ENCODE measurements around the gene YJU2.
"Not testable (repeated sequence)": the region's sequence is repeated elsewhere in the genome, so short reads cannot be mapped to it uniquely, and the experiment has no call there.

Gene YJU2

DNA sequence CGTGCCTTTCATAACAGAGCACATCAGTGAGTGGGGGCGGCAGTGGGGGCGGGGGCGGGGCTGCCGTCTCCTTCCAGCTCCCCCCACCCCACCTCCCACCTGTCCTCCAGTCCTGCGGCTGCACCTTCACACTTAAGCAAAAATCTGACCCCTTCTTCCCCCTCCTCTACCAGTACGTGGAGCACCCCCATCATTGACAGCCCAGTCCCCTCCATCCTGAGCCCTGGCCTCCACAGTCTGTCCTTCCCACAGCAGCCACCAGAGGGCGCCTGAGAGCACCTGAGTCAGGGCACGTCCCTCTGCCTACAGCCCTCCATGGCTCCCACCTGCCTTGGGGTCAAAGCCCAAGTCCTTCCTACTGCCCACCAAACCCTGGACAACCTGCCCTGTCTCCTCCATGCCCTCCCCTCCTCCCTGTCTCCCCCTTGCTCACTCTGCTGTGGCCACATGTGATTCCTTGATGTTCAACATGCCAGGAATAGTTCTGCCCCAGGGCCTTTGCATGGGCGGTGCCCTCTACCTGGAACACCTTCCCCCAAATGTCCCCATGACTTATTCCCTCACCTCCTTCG is 13.5 kb upstream of the YJU2 start:
- Histone ChIP-seq H3K9ac (ENCODE audit: low read depth, low read length, poor library complexity, severe bottlenecking) (no peak overlapping the region), H3K4me1 (ENCODE audit: insufficient read depth, low read length, poor library complexity, severe bottlenecking) (no peaks in the 10 kb centered on the region), H2AFZ (ENCODE audit: low read length) (no peak overlapping the region), H3K4me3 (ENCODE audit: low read length, poor library complexity, severe bottlenecking) (no peak overlapping the region), H3F3A (ENCODE audit: low read depth) (no peaks in the 10 kb centered on the region), H3K27me3 (ENCODE audit: insufficient read depth, low read length, poor library complexity, severe bottlenecking) (peaks cover 7% of the 10 kb centered on the region), H3K4me2 (ENCODE audit: low read depth, low read length, poor library complexity, severe bottlenecking) (no peak overlapping the region), H3K79me2 (ENCODE audit: insufficient read depth, low read length) (no peaks in the 10 kb centered on the region), H3K36me3 (ENCODE audit: insufficient read depth, low read length) (no peaks in the 10 kb centered on the region), H3K9me2 (replicated peaks; ENCODE audit: low read depth, low read length) (no peaks in the 10 kb centered on the region), H3K9me3 (ENCODE audit: insufficient read depth, low read depth, low read length) (no peaks in the 10 kb centered on the region), H4K20me1 (ENCODE audit: insufficient read depth, low read length, poor library complexity, severe bottlenecking) (no peaks in the 10 kb centered on the region)
- no peak for TF ChIP-seq EZH2phosphoT487 (IDR thresholded peaks at IDR 0.05; ENCODE audit: borderline replicate concordance)
- TF ChIP-seq, protein P1, sequence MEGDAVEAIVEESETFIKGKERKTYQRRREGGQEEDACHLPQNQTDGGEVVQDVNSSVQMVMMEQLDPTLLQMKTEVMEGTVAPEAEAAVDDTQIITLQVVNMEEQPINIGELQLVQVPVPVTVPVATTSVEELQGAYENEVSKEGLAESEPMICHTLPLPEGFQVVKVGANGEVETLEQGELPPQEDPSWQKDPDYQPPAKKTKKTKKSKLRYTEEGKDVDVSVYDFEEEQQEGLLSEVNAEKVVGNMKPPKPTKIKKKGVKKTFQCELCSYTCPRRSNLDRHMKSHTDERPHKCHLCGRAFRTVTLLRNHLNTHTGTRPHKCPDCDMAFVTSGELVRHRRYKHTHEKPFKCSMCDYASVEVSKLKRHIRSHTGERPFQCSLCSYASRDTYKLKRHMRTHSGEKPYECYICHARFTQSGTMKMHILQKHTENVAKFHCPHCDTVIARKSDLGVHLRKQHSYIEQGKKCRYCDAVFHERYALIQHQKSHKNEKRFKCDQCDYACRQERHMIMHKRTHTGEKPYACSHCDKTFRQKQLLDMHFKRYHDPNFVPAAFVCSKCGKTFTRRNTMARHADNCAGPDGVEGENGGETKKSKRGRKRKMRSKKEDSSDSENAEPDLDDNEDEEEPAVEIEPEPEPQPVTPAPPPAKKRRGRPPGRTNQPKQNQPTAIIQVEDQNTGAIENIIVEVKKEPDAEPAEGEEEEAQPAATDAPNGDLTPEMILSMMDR (conservative IDR thresholded peaks at IDR 0.05; ENCODE audit: low read length): peak; percentile 80

DNA sequence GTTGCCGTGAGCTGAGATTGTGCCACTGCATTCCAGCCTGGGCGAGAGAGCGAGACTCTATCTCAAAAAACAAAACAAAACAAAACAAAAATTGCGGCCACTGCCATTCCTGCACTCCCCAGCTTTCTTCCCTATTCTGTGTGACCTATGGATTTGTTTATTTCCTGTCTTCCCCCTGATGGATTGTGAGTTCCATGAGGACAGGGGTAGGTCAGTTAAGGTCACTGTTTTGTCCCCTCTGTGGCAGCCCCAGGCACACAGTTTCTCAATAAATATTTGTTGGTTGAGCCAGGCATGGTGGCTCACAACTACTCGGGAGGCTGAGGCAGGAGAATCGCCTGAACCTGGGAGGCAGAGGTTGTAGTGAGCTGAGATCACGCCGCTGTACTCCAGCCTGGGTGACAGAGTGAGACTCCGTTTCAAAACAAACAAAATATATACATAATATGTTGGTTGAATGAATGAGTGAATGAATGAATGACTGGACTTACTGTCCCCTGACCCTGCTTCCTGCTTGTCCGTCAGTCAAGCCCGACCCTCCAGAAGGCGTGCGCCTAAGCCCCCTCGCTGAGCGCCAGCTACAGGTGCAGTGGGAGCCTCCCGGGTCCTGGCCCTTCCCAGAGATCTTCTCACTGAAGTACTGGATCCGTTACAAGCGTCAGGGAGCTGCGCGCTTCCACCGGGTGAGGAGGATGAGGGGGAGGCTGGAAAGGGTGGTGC is 12.6 kb upstream of the YJU2 start:
- Histone ChIP-seq H3K27me3 (ENCODE audit: insufficient read depth, low read length, poor library complexity, severe bottlenecking) (no peaks in the 10 kb centered on the region), H3F3A (ENCODE audit: low read depth) (no peaks in the 10 kb centered on the region), H4K20me1 (ENCODE audit: insufficient read depth, low read length, poor library complexity, severe bottlenecking) (no peaks in the 10 kb centered on the region), H3K9me3 (ENCODE audit: insufficient read depth, low read depth, low read length) (no peaks in the 10 kb centered on the region), H3K79me2 (ENCODE audit: insufficient read depth, low read length) (no peaks in the 10 kb centered on the region), H3K9me2 (replicated peaks; ENCODE audit: low read depth, low read length) (no peaks in the 10 kb centered on the region), H2AFZ (ENCODE audit: low read length) (no peak overlapping the region), H3K9ac (ENCODE audit: low read depth, low read length, poor library complexity, severe bottlenecking) (no peak overlapping the region), H3K4me1 (ENCODE audit: insufficient read depth, low read length, poor library complexity, severe bottlenecking) (no peaks in the 10 kb centered on the region), H3K4me3 (ENCODE audit: low read length, poor library complexity, severe bottlenecking) (no peak overlapping the region), H3K36me3 (ENCODE audit: insufficient read depth, low read length) (no peaks in the 10 kb centered on the region), H3K4me2 (ENCODE audit: low read depth, low read length, poor library complexity, severe bottlenecking) (no peak overlapping the region)
- no peak for TF ChIP-seq EZH2phosphoT487 (IDR thresholded peaks at IDR 0.05; ENCODE audit: borderline replicate concordance)

DNA sequence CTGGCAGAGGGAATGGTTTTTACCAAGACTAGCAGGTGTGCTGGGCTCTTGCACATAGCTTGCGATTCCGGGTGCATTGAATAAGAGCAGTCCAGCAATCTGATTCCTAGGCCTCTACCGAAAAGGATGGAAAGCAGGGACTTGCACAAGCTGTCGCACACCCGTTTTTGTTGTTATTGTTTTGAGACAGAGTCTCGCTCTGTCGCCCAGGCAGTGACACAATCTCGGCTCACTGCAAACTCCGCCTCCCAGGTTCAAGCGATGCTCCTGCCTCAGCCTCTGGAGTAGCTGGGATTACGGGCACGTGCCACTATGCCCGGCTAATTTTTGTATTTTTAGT is 12.0 kb upstream of the YJU2 start:
- Histone ChIP-seq H3K9ac (ENCODE audit: low read depth, low read length, poor library complexity, severe bottlenecking) (no peak overlapping the region), H3K9me2 (replicated peaks; ENCODE audit: low read depth, low read length) (no peaks in the 10 kb centered on the region), H3K27me3 (ENCODE audit: insufficient read depth, low read length, poor library complexity, severe bottlenecking) (no peaks in the 10 kb centered on the region), H3K4me3 (ENCODE audit: low read length, poor library complexity, severe bottlenecking) (no peak overlapping the region), H3K4me1 (ENCODE audit: insufficient read depth, low read length, poor library complexity, severe bottlenecking) (no peaks in the 10 kb centered on the region), H3F3A (ENCODE audit: low read depth) (no peaks in the 10 kb centered on the region), H2AFZ (ENCODE audit: low read length) (no peak overlapping the region), H3K4me2 (ENCODE audit: low read depth, low read length, poor library complexity, severe bottlenecking) (no peak overlapping the region), H3K9me3 (ENCODE audit: insufficient read depth, low read depth, low read length) (no peaks in the 10 kb centered on the region), H3K36me3 (ENCODE audit: insufficient read depth, low read length) (no peaks in the 10 kb centered on the region), H4K20me1 (ENCODE audit: insufficient read depth, low read length, poor library complexity, severe bottlenecking) (no peaks in the 10 kb centered on the region), H3K79me2 (ENCODE audit: insufficient read depth, low read length) (no peaks in the 10 kb centered on the region)
- TF ChIP-seq EZH2phosphoT487 (IDR thresholded peaks at IDR 0.05; ENCODE audit: borderline replicate concordance): no peak
- TF ChIP-seq, protein P1 (conservative IDR thresholded peaks at IDR 0.05; ENCODE audit: low read length): no peak

DNA sequence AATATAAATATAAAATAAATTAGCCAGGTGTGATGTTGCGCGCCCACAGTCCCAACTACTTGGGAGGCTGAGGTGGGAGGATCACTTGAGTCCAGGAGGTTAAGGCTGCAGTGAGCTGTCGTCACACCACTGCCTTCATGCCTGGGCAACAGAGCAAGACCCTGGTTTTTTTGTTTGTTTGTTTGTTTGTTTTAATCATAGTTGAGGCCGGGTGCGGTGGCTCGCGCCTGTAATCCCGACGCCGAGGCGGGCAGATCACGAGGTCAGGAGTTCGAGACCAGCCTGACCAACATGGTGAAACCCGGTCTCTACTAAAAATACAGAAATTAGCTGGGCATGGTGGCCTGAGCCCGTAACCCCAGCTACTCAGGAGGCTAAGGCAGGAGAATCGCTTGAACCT is 9.4 kb upstream of the YJU2 start:
- not testable (repeated sequence) for H4K20me1 ChIP-seq (ENCODE audit: insufficient read depth, low read length, poor library complexity, severe bottlenecking); H3K79me2 ChIP-seq (ENCODE audit: insufficient read depth, low read length); H3K27me3 ChIP-seq (ENCODE audit: insufficient read depth, low read length, poor library complexity, severe bottlenecking); H3K36me3 ChIP-seq (ENCODE audit: insufficient read depth, low read length); H3K9ac ChIP-seq (ENCODE audit: low read depth, low read length, poor library complexity, severe bottlenecking); H3K9me2 ChIP-seq (replicated peaks; ENCODE audit: low read depth, low read length); H3K9me3 ChIP-seq (ENCODE audit: insufficient read depth, low read depth, low read length); H3K4me1 ChIP-seq (ENCODE audit: insufficient read depth, low read length, poor library complexity, severe bottlenecking); H2AFZ ChIP-seq (ENCODE audit: low read length); H3K4me2 ChIP-seq (ENCODE audit: low read depth, low read length, poor library complexity, severe bottlenecking); H3F3A ChIP-seq (ENCODE audit: low read depth); H3K4me3 ChIP-seq (ENCODE audit: low read length, poor library complexity, severe bottlenecking)
